Measurements from ENCODE around the gene RPTOR.

RPTOR gene

GRCh38 chr17:80907281-80907680 is 362.6 kb downstream of the RPTOR start:
- no peak for DNase-seq (ENCODE audit: low read depth in 2 of 2)

GRCh38 chr17:80908211-80908610 is 363.6 kb downstream of the RPTOR start:
- DNase-seq (ENCODE audit: low read depth in 2 of 2), result no peak

GRCh38 chr17:80908776-80909175 is 364.1 kb downstream of the RPTOR start:
- no peak for DNase-seq (ENCODE audit: low read depth in 2 of 2)

GRCh38 chr17:80909635-80910034 is 365.0 kb downstream of the RPTOR start:
- DNase-seq (ENCODE audit: low read depth in 2 of 2), result no peak

GRCh38 chr17:80910043-80910442 is 365.4 kb downstream of the RPTOR start:
- no peak for DNase-seq (ENCODE audit: low read depth in 2 of 2)

- DNase-seq (ENCODE audit: low read depth in 2 of 2), result no peak
Observed at GRCh38 chr17:80912476-80912875, 367.8 kb downstream of the RPTOR start.

GRCh38 chr17:80913928-80914821 is 369.5 kb downstream of the RPTOR start:
- DNase-seq (ENCODE audit: low read depth in 2 of 2), result no peak

GRCh38 chr17:80916246-80916645 is 371.6 kb downstream of the RPTOR start:
- no peak for DNase-seq (ENCODE audit: low read depth in 2 of 2)

GRCh38 chr17:80917716-80918560 is 373.3 kb downstream of the RPTOR start:
- no peak for DNase-seq (ENCODE audit: low read depth in 2 of 2)

GRCh38 chr17:80918731-80919130 is 374.1 kb downstream of the RPTOR start:
- no peak for DNase-seq (ENCODE audit: low read depth in 2 of 2)

GRCh38 chr17:80919331-80920311 is 375.0 kb downstream of the RPTOR start:
- DNase-seq (ENCODE audit: low read depth in 2 of 2), result no peak

- DNase-seq (ENCODE audit: low read depth in 2 of 2), result no peak
Observed at GRCh38 chr17:80920441-80920840, 375.8 kb downstream of the RPTOR start.

GRCh38 chr17:80921159-80921558 is 376.5 kb downstream of the RPTOR start:
- DNase-seq (ENCODE audit: low read depth in 2 of 2), result no peak

GRCh38 chr17:80921741-80922579 is 377.3 kb downstream of the RPTOR start:
- no peak for DNase-seq (ENCODE audit: low read depth in 2 of 2)

- DNase-seq (ENCODE audit: low read depth in 2 of 2), result no peak
Observed at GRCh38 chr17:80922580-80923160, 378.0 kb downstream of the RPTOR start.

GRCh38 chr17:80923211-80924110 is 378.8 kb downstream of the RPTOR start:
- no peak for DNase-seq (ENCODE audit: low read depth in 2 of 2)

- DNase-seq (ENCODE audit: low read depth in 2 of 2), result no peak
Observed at GRCh38 chr17:80924111-80924806, 379.6 kb downstream of the RPTOR start.

GRCh38 chr17:80924807-80925610 is 380.4 kb downstream of the RPTOR start:
- no peak for DNase-seq (ENCODE audit: low read depth in 2 of 2)
